Measurements from ENCODE around the gene SSU72.

DNA sequence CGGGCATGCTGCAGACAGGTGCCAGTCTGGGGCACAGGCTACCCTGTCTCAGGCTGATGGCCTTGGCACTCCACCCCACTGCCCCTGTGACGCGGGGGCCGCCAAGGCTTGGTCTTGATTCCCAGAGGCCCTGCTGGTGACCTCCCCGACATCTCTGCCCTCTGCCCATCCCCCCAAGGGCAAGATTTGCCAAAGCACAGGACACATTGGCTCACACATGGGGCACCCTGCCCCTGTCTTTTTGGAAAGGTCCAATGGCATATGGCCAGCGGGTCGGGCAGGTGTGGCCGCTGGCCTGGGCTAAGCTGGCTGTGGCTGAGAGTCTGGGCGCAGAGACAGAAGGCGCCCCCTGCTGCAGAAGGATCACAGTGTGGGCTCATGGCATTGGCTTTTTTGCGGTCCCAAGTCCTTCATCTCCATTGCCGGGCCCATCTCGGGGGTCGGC is 45.3 kb upstream of the SSU72 start:
- TF ChIP-seq, protein P1, sequence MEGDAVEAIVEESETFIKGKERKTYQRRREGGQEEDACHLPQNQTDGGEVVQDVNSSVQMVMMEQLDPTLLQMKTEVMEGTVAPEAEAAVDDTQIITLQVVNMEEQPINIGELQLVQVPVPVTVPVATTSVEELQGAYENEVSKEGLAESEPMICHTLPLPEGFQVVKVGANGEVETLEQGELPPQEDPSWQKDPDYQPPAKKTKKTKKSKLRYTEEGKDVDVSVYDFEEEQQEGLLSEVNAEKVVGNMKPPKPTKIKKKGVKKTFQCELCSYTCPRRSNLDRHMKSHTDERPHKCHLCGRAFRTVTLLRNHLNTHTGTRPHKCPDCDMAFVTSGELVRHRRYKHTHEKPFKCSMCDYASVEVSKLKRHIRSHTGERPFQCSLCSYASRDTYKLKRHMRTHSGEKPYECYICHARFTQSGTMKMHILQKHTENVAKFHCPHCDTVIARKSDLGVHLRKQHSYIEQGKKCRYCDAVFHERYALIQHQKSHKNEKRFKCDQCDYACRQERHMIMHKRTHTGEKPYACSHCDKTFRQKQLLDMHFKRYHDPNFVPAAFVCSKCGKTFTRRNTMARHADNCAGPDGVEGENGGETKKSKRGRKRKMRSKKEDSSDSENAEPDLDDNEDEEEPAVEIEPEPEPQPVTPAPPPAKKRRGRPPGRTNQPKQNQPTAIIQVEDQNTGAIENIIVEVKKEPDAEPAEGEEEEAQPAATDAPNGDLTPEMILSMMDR (IDR thresholded peaks at IDR 0.05; ENCODE audit: low read depth, low read length): peak; percentile 54
- TF ChIP-seq, protein P2, sequence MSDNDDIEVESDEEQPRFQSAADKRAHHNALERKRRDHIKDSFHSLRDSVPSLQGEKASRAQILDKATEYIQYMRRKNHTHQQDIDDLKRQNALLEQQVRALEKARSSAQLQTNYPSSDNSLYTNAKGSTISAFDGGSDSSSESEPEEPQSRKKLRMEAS (IDR thresholded peaks at IDR 0.05; ENCODE audit: low read depth, low read length): 0 out of 2 replicates have a peak, but pooled peaks have one; percentile 11
- TF ChIP-seq POLR2A (IDR thresholded peaks at IDR 0.05; ENCODE audit: extremely low read depth, insufficient read length) (no peak), MYC (IDR thresholded peaks at IDR 0.05; ENCODE audit: low read depth, low read length) (no peak)

Measured in NB4 (cell line).